Islet precursor cell (in vitro differentiated cells): ENCODE measurements around the gene SLC2A5.
"Not testable (repeated sequence)": the region's sequence is repeated elsewhere in the genome, so short reads cannot be mapped to it uniquely, and the experiment has no call there.

ENCODE experiments used
- DNase-seq: peaks from one replicate; pipeline ENCODE4 v3.0.0-alpha.2; 2018

Gene SLC2A5, protein sequence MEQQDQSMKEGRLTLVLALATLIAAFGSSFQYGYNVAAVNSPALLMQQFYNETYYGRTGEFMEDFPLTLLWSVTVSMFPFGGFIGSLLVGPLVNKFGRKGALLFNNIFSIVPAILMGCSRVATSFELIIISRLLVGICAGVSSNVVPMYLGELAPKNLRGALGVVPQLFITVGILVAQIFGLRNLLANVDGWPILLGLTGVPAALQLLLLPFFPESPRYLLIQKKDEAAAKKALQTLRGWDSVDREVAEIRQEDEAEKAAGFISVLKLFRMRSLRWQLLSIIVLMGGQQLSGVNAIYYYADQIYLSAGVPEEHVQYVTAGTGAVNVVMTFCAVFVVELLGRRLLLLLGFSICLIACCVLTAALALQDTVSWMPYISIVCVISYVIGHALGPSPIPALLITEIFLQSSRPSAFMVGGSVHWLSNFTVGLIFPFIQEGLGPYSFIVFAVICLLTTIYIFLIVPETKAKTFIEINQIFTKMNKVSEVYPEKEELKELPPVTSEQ

DNA sequence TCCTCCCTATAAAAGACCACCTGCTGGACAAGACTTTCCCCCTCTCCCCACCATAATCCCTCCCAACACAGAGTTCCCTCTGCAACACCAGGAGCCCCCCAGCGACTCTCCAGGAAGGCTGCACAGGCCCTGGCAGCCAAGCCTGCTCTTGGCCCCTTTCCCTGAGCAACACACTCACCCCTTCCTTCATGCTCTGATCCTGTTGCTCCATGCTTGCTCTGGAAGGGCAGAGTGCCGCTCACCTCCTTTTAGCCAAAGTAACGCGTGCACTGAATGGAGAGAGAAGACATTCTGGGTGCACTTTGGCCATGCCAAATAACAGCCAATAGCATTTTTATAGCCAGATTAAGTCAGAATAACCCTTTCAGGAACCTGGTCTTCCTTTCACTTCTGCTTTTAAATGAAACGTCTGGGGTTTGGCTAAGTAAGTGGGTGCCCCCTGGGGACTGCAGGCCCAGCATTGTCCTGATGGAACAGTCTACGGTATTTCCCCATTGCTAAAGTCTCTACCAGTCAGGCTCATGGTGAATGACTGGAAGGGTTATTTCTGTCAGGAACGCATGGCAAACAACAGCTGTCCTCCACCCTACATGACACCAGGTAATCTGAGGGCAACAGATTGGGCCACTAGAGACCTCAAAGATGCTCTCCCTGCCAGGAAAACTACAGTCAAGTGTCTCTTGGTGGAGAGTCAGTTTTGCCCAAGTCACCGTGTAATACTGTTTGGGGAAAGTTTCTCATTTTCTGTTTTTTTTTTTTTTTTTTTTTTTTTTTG is at the start of gene SLC2A5:
TSS of gene SLC2A5 (minus strand) at position 310 of the 775 bp plus-strand sequence. CDS start at position 211, 99 bp downstream.
- no peak for DNase-seq

DNA sequence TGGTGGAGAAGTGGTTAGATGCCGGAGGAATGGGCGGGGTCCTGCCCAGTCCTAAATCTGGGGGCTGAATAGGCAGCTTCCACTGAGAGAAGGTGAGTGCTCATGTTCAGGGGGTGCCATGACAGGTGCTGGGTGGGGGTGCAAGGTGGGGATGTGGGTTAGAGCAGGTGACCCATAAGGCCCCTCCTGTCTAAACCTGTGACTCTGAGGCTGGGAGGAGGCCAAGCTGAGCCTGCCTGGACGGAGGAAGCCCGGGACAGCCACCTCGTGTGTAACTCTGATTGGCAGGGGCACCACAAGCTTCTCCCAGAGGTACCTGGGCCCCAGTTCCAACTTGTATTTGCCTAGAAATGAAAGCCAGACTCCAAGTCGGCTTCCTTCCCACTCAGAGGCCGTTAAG is 48.8 kb upstream of the SLC2A5 start:
- DNase-seq, result no peak

DNA sequence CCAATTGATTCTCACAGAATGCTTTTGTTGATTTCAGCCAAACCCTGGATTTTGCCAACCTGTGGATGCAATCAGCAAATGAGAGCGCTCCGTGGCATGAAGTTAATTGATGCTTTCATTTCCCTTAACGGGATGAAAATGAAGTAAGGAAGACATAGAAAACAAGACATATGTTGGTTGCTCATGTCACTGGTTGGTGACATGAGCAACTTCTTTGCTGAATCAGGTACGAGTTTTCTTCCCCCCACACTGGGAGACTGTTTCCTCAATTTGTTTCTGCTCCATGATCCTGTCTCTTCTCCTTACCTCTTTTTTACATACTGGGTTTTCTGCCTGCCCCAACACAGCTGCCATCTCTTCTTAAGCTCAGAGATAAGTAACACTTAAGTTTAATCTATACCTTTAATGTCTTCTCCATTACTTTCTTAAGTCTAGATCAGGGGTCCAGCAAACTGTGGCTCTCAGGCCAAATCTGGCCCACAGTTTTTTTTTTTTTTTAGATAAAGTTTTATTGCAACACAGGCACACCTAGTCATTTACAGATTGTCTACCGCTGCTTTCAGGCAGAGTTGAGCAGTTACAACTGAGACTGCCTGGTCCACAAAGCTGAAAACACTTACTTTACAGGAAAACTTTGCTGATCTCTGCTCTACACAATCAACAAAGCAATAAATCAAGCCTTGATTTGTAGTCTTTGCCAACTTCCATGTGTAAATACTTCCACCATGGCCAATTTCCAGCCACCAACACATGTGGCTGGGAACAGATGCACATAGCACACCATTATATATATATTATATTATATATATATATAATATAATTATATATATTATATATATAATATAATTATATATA is 46.1 kb upstream of the SLC2A5 start:
- DNase-seq, result no peak

DNA sequence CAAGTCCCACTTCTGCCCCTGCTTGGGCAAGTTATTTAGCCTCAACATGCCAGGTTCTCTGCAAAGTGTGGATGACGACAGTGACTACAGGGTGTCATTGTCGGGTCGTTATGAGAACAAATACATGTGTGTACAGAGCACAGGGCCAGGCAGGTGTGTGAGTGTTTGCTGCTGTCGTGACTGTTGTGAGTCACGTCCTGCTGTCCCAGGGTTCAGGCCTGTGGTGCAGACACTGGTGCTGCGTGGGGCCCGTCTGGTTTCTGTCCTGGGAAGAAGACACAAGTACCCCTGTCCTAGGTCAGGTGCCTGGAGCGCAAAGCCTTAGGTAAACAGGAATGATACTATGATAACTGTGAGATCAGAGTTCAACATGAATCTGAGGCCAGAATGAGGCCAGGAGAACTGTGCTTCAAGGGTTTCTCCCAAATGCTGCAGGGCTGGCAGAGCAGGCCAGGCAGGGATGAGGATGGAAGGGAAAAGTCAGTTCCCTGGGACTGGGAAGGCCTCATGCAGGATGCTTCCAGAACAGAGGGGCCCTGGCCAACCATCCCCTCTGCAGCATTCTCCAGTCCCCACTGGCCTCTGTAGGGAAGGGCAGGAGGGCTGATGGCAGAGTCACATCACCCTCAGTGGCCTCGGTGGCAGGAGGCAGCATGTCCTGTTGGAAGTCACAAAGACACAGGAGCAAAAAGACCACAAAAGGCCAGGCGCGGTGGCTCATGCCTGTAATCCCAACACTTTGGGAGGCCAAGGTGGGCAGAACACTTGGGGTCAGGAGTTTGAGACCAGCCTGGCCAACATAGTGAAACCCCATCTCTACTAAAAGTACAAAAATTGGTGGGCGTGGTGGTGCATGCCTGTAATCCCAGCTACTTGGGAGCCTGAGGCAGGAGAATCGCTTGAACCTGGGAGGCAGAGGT is 43.8 kb upstream of the SLC2A5 start:
- DNase-seq, result peak; percentile 92

DNA sequence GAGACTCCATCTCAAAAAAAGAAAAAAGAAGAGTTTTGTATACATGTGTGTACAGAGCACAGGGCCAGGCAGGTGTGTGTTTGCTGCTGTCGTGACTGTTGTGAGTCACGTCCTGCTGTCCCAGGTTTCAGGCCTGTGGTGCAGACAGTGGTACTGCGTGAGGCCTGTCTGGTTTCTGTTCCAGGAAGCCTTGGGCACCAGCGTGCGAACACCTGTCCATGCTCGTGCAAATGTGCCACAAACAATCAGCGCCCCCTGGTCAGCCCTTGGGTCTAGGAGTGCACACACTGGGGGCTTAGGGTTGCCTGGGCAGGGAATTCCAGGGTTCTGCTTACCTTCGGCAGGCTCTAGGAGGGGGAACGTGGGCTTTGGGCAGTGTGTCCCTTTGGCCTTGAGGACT is 42.5 kb upstream of the SLC2A5 start:
- DNase-seq, result no peak

DNA sequence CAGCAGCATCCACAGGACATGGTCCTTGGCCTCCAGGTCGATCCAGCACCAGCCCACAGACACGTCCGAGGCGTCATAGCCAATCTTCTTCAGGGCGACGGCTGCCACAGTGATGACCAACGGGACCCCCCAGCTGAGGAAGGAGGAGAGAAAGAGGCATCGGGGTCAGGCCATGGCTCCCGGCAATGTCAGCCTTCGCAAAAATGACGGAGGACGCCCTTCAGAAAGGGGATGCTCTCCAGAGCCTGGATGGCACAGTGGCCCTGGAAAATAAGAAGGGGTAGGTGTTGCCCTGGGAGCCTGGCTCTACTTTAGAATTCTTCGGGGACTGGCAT is 41.9 kb upstream of the SLC2A5 start:
- DNase-seq, result no peak

DNA sequence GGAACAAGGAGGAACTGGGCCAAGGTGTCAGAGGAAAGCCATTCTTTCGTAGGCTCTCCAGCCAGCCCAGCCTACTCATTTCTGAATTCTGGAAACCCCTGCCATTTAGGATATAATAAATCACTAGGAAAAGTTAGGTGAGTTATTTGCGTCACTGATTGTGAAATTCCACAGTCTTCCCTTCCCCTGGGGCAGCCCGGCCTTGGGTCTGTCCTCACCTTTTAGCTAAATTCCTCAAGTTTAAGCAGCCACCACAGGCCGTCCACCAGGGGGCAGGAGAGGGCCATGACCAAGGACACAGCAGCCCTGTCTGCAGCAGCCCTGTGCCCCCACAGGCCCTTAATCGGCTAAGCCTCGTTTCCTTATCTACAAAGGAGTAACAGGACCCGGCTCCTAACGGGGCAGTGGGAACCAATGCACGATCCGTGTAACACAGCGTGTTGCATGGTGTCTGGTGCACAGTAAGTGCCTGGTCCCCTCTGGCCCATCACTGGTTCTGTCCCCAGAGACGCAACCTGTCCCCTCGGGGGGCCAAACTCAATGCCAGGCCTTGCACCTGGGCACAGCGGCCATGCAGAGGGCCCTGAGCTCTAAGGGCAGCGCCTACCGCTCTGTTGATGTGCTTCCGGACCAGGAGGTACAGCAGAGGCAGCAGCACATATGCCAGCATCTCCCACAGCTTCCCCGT is 41.4 kb upstream of the SLC2A5 start:
- DNase-seq, result peak; percentile 97

DNA sequence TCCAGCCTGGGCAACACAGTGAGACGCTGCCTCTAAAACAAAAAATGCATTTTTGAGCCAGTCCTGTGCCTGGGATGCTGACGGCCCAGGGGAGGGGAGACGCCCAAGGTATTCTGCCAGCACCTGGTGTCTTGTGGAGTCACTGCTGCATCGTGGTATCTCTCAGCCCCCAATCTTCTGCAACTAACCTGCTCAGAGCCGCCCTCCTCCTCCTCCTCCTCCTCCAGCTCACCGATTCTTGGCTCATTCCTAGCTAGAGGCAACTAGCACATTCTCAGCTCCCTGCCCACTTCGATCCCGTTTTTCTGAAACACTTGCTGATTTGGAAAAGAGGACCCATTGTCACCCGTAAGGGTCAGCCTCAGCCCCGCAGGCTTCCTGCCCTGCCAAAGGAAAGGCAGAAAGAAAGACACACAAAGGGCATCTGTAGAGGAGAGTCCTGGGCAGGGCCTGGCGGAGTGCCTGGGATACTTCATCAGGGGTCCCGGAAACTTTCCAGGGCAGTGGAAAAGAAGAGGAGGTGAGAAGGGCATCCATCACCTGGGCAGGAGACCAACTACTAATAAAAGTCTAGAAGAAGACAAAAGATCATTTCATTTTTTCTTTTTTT is 38.7 kb upstream of the SLC2A5 start:
- no peak for DNase-seq

DNA sequence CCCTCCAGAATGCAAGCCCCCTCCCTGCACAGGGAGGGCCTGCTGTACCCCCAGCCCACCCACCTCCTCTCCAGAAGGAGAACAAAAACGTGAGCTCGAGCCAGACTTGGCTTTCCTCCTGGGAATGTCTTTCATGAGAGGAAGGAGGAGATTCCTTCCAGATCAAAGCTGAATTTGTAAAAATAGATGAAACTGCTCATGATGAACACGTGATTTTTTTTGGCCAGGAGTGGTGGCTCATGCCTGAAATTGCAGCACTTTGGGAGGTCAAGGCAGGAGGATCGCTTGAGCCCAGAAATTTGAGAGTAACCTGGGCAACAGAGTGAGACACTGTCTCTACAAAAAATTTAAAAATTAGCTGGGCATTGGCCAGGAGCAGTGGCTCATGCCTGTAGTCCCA is 37.7 kb upstream of the SLC2A5 start:
- DNase-seq, result no peak

DNA sequence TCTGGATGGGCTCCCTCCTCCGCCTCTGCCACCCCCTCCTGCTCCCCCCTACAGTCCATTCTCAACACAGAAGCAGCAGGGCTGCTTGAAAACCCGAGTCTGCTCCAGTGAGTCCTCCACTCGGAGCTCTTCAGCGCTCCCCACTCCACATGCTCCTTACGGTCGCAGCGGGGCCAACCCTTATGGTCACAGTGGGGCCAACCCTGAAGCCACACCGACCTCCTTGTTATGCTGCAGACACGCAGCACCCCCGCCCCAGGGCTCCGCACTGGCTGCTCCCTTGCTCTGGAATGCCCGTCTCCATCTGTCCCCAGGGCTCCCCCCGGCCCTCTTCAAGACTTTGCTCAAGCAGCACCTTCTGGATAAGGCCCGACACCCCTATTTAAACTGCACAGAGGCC is 36.9 kb upstream of the SLC2A5 start:
- DNase-seq, result no peak

DNA sequence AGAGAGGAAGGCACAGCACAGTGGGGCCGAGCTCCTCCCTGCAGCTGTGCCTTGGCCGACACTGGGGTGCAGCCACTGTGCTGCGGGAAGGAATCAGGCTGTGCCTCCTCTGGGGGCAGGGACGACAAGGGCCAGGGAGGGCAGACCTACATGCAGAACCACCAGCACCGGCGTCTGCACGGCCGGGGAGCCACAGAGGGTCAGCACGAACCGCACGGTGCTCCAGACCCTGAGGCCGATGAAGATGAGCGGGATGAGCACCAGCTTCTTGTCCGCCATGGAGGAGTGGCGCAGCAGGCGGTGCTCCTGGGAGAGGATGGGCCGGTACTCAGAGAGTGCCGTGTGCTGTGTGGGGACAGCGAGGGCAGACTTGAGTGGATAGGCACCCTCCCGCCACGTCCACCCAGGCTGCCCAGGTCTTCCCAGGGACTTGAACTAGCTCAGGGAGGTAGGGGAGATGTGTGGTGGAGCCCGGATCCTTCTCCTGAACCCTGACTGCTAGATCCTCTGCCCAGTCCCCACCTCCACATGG is 36.0 kb upstream of the SLC2A5 start:
- DNase-seq, result no peak

DNA sequence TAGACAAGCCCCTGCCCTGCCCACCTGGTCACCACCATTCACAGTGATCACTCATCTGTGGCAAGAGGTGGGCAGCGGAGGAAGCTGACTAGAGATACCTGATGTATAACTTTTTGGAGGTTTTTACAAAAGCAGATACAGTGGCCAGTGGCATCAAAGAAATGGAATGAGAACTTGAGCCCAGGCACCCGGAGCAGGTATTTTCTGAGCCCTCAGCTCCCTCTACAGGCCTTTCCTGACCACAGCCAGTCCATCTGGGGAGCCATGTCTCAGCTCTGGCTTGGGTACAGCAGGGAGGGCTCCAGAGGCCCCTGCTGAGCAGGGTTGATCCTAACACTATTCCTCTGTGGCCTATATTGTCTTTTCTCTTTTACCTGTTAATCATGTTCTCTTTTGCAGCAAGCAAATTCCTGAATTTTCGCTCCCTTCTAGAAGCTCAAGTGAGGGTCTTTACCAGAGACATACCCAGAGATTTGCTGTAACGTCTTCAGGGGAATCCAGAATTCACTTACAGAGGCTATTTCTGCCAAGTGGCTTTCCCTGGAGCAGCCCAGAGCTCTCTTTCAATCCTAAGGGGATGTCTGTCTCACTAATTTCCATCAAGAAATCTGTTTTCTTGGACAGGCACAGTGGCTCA is 32.2 kb upstream of the SLC2A5 start:
- DNase-seq, result peak; percentile 77

DNA sequence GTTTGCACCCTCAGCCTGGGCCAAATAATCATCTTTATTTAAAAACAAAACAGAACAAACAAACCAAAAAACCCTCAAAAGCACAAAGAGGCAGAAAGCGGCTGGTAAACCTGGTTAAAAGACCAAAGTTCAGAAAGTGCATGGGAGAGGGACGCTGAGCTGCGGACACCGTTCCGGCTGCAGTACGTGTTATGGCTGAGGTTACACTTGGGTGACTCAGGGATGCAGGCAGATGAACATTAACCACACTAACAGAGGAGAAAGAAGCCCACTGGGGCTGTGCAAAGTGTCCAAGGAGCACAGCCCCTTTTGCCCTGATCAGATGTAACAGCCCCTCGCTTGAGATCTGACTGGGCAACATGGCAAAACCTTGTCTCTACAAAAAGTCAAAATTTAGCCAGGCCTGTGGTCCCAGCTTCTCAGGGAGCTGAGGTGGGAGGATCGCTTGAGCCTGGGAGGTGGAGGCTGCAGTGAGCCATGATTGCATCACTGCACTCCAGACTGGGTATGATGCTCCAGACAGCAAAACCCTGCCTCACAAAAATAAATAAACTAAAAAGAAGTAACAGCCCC is 31.1 kb upstream of the SLC2A5 start:
- DNase-seq, result no peak

DNA sequence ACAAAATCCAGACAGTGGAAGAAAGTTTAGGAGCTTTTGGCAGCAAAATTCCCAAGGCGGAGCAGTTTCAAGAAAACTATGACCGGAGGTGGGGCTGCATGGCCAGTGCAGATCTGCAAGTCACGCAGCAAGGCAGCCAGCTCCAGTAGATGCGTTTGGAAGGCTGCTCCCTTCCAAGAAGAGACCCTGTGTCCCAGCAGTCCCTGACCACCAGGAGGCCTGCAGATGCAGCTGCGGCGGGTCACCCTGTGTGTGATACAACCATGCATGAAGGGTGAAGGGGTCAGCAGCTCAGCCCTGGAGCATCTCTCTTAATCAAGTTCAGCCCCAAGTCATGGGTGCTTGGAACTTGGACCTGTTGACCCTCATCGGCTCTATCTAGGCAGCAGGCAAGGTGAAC is 30.1 kb upstream of the SLC2A5 start:
- DNase-seq, result no peak

DNA sequence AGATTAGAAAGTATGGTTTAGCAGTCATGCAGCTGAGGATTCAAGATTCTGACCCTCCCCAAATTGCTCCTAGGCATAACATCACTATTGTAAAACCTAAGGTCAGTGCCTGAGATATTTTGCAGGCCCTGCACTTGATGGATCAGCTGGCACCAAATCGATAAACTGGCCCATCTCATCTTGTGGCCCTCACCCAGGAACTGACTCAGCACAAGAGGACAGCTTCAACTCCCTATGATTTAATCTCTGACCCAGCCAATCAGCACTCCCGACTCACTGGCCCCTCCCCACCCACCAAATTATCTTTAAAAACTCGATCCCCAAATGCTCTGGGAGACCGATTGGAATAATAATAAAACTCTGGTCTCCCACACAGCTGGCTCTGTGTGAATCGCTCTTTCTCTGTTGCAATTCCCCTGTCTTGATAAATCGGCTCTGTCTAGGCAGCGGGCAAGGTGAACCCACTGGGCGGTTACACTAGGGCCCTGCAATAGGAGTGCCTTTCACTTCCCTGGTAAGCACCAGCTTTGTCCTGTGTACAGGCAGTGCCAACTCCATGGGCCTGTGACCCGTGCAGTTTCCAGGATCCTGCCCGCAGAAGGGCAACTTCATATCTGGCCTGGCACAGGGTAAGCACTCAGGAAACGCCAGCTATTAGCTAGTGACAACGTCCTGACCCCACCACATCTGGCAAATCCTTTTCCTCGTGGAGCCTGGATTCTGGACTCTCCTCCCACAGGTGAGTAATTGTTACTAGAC is 28.7 kb upstream of the SLC2A5 start:
- DNase-seq, result no peak

DNA sequence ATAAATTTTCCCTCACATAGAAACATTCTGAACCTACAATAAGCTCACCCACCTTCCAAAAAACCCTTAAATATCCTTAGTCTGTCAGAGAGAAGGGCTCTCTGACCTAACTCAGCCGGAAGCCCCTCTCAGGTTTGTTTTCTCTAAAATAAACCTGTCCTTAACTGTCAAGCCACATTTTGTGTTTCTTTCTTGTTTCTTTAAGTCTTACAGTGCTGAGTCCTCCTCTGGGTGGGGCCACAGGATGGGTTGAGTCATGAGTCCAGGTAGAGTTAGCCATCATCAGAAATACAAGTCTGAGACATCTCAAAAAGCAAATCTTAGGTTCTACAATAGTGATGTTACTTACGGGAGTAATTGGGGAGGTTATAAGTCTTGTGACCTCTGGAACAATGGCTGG is 26.4 kb upstream of the SLC2A5 start:
- no peak for DNase-seq

DNA sequence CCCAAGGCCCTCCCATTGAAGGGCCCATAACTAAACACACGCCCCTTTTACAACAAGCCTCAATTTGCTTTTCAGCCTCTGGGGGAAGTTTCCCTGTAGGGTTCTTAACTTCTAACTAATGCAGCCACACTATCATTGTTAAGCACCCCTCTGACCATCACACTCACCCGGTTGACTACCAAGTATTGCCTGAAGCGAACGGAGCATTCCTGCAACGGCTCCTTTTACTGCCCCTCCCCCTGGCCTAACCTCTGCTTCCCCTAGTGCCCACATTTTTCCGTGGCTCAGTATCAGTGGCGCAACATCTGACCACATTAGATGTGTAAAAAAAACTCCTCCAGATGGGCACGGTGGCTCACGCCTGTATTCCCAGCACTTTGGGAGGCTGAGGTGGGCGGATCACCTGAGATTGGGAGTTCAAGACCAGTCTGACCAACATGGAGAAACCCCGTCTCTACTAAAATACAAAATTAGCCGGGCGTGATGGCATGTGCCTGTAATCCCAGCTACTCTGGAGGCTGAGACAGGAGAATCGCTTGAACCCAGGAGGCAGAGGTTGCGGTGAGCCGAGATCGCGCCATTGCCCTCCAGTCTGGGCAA is 24.7 kb upstream of the SLC2A5 start:
- DNase-seq, result not testable (repeated sequence)

DNA sequence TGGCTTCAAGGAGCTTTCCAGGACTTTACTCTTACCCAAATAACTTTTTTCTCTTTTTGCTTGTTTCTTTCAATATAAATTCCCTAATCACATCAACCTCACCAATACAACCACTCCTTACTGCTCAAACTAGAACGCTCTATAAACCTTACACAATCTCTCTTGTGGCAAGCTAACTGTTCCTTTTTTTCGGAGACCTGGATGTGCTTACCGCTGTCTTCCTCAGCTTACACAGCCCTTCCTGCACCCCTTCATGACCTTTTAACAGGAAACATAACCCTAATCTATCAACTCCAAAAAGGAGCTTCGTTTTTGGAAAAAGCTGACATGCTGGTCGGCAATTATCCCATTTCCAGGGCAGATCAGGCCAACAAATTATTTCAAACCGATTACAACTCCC is 24.1 kb upstream of the SLC2A5 start:
- DNase-seq, result no peak

DNA sequence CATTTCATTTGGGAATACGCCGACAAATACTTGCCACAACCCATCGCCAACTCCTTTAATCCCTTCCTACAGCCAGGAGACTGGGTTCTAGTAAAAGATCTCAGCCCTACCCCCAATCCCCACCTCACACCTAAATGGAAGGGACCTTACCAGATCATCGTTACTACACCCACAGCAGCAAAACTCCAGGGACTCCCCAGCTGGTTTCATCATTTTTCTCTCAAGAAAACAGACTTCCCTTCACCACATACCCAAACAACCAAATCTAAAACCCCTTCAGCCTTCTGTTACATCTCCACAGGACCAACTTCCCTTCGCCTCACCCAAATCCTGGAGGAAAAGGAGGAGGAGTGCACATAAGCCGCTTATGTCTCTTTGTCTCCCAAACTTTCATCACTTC is 23.7 kb upstream of the SLC2A5 start:
- no peak for DNase-seq
